Small intestine (tissue), 7 donors: ENCODE measurements around the gene ALKBH3. TPM values are rescaled to one million over a fixed set of nuclear protein-coding genes. Genes with fewer than 3 reads are reported as not detected.

Experiments
- DNase-seq, 2 donors: peaks; one replicate each; pipeline versions ENCODE4 v3.0.0 to v3.0.0-alpha.2; 2013
- FAIRE-seq: peaks from 2 replicates; lab custom pipeline; 2012; peaks lifted over from hg19 to GRCh38; lab: Jason Lieb, UNC
- H3K27ac ChIP-seq, 3 donors: one replicate each; pipeline ENCODE4 v1.5.1; 2013; ENCODE audit warnings: low read length in 2 of 3, mild to moderate bottlenecking in 2 of 3, control low read depth in 1 of 3, inconsistent platforms in 1 of 3, low read depth in 1 of 3, moderate library complexity in 1 of 3
- H3K27me3 ChIP-seq, 3 donors: one replicate each; pipeline ENCODE4 v1.6.1; 2013; ENCODE audit warnings: low read length in 3 of 3, inconsistent platforms in 1 of 3; ENCODE audit not compliant: control insufficient read depth in 3 of 3, insufficient read depth in 3 of 3
- H3K36me3 ChIP-seq, 3 donors: one replicate each; pipeline ENCODE4 v1.6.1; 2013; ENCODE audit warnings: low read length in 3 of 3, inconsistent platforms in 1 of 3, low read depth in 1 of 3, mild to moderate bottlenecking in 1 of 3, moderate library complexity in 1 of 3; ENCODE audit not compliant: control insufficient read depth in 3 of 3, insufficient read depth in 2 of 3
- H3K4me1 ChIP-seq, 3 donors: one replicate each; pipeline ENCODE4 v1.6.1; 2013; ENCODE audit warnings: low read length in 2 of 3, inconsistent platforms in 1 of 3, low read depth in 1 of 3, mild to moderate bottlenecking in 1 of 3, moderate library complexity in 1 of 3; ENCODE audit not compliant: control insufficient read depth in 3 of 3, insufficient read depth in 2 of 3
- H3K4me3 ChIP-seq, 3 donors: one replicate each; pipeline ENCODE4 v1.5.1; 2013; ENCODE audit warnings: low read length in 3 of 3, control low read depth in 1 of 3, inconsistent platforms in 1 of 3, low read depth in 1 of 3, mild to moderate bottlenecking in 1 of 3, moderate library complexity in 1 of 3
- H3K9me3 ChIP-seq, 2 donors: one replicate each; pipeline ENCODE4 v1.6.1; 2013; ENCODE audit warnings: low read depth in 1 of 2, low read length in 1 of 2; ENCODE audit not compliant: control insufficient read depth in 2 of 2, insufficient read depth in 1 of 2
- WGBS, 3 donors: extraction: QIAGEN DNeasy Blood & Tissue Kit; methylation state at CpG; one replicate each; pipeline ENCODE4 v1.1.7; 2013; 5-methylcytosine and 5-hydroxymethylcytosine counted together
- polyA plus RNA-seq, 4 donors: library from polyadenylated mRNA; stranded (reverse) in 3 of 4; unstranded in 1 of 4; fragments of 200-250 nt in 3 of 4; fragments of 120-200 nt in 1 of 4; gene quantifications; one replicate each; pipeline versions ENCODE4 v1.2.1 to v1.2.3, GENCODE V29; 2013
- donor health status: healthy with polysubstance abuse.
- donor health status: control.
- donor health status: control.
- donor health status: Bipolar disorder and iron deficiency.
- donor health status: healthy.

ALKBH3 gene
- polyA plus RNA-seq, 4 donors, result 29.7 to 40.3 (median 34.6) TPM

DNA sequence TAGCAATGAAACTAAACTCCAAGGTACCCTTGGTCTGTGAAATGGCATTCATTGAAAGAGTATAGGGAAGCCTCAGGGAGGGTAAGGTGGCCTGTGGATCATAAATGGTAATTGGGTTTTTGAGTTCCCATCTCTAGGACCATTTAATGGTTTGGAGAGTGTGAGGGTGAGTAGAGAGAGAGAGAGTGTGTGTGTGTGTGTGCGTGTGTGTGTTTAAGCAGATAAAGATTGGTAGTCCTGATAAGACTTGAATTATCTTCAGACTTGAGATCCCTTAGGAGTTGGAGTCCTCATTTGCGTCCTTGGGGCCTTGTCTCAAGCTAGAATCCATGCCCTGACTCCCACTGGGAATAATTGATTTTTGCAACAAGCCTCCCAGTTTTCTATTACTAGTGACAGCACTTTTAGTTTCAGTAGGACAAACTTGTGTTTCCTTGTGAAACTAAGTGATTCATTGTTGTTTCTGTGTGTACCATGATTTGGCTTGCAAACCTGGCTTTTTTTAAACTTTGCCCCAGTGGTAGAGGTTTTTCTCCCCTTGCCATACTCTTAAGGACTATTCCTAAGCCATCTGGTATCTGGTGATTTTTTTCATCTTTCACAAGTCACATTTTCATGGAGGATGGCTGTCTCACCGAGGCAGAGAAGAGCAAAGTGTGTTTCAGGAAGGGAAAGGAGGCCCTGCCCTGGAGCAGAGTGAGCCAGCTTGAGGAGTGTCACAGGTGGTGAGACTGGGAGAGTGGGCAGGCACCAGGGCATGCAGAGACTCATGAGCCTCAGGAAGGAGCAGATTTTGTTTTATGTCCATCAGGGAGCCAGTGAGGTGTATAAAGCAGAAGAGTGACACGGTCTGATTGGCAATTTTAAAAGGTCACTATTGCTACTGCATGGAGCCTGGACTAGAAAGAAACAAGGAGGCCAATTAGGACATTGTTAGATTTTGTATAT, 26.7 kb downstream of the ALKBH3 start:
- no peak overlapping the region for H3K27ac ChIP-seq
- no peak for FAIRE-seq
- H3K36me3 ChIP-seq, result peaks cover 0 to 16% (median 13%) of the 10 kb centered on the region in 3 donors
- no peaks in the 10 kb centered on the region for H3K27me3 ChIP-seq
- WGBS, 3 donors, result 88 to 94% (median 92%) methylated on average over 4 of the region's 4 CpGs
- H3K4me3 ChIP-seq, result no peak overlapping the region
- no peaks in the 10 kb centered on the region for H3K9me3 ChIP-seq
- H3K4me1 ChIP-seq, result no peaks in the 10 kb centered on the region
- DNase-seq, result no peak

GRCh38 chr11:43908191-43908590, 27.6 kb downstream of the ALKBH3 start:
- DNase-seq, result no peak
- 98 to 100% (median 100%) methylated on average over 2 of the region's 2 CpGs for WGBS, 3 donors
- FAIRE-seq, result no peak
- Histone ChIP-seq H3K4me1 (no peaks in the 10 kb centered on the region), H3K4me3 (no peak overlapping the region), H3K9me3 (no peaks in the 10 kb centered on the region), H3K36me3 (peaks cover 0 to 15% (median 13%) of the 10 kb centered on the region in 3 donors), H3K27me3 (no peaks in the 10 kb centered on the region), H3K27ac (no peak overlapping the region)

DNA sequence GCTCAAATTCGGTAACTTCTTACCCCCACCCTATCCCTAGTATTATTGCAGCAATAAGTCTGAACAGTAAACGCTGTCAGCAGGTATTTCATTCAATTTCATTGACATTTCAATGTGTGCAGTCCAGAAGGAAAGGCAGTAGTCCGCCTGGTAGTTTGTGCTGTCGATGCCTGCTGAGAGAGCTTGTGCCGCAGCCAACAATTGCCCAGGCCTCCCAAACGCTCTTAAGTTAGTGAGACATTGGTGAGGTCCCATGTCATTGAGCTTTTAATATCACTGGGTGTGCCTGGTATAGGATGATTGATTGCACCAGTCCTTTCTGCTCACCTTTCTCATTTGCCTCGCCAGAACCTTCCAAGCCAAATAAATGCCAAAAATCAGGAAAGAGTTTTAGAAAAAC, 28.1 kb downstream of the ALKBH3 start:
- 89 to 94% (median 91%) methylated on average over 7 of the region's 7 CpGs for WGBS, 3 donors
- DNase-seq (no peak), FAIRE-seq (no peak)
- no peaks in the 10 kb centered on the region for H3K4me1 ChIP-seq
- no peaks in the 10 kb centered on the region for H3K27me3 ChIP-seq
- H3K4me3 ChIP-seq, result no peak overlapping the region
- no peaks in the 10 kb centered on the region for H3K9me3 ChIP-seq
- no peak overlapping the region for H3K27ac ChIP-seq
- H3K36me3 ChIP-seq, result peaks cover 0 to 16% (median 13%) of the 10 kb centered on the region in 3 donors

DNA sequence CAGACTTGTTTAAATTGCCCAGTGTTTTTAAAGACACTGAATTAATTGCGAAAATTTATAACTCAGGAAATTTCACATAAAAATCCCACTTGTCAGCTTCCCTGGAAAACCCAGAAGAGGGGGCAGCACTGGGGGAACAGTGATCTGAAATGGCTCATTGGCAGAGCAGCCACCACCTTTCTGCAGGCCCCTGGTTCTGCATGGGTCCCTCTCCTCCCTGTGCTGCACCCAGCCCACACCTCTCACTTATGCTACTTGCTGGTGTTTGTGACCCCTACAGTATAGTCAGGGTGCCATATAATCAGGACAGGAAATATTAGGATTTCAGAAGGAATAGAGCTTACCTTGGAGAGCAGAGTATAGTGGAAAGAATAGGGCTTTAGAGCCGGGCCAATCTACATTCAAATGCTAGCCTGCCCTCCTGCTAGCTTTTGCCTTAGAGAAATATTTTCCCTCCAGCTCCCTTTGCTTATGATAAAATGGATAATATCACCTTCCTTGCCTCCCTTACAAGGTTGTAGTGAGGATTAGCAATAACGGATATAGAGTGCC, 33.3 kb downstream of the ALKBH3 start:
- Histone ChIP-seq H3K27ac (peak overlapping the region in 1 of 3 donors; percentile 46), H3K36me3 (peaks cover 0 to 8% (median 6%) of the 10 kb centered on the region in 3 donors), H3K27me3 (no peaks in the 10 kb centered on the region), H3K9me3 (no peaks in the 10 kb centered on the region), H3K4me3 (no peak overlapping the region), H3K4me1 (no peaks in the 10 kb centered on the region)
- no peak for FAIRE-seq
- 68 to 96% (median 89%) methylated on average over 3 of the region's 3 CpGs for WGBS, 3 donors
- DNase-seq, result no peak

DNA sequence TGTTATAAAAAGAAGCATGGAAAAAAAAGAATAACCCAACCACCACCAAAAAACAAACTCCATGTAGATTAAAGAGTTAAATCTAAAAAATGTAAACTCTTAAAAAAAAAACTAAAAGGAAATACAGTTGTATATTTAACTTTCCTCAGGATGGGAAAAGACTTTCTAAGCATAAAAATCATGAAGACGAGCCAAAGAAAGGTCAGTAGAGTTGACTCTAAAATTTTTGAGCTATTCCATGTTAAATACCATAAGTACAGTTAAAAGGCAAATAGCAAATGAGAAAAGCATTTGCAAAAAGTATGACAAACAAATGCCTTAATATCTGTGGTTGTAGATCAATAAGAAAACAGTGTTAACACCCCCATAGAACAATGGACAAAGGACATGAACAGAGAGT, 33.8 kb downstream of the ALKBH3 start:
- Histone ChIP-seq H3K27me3 (no peaks in the 10 kb centered on the region), H3K36me3 (peaks cover 0 to 8% (median 6%) of the 10 kb centered on the region in 3 donors), H3K9me3 (no peaks in the 10 kb centered on the region), H3K4me1 (no peaks in the 10 kb centered on the region), H3K4me3 (no peak overlapping the region), H3K27ac (no peak overlapping the region)
- FAIRE-seq (no peak), DNase-seq (no peak)
- 63 to 94% (median 88%) methylated on average over 1 of the region's 1 CpG for WGBS, 3 donors

DNA sequence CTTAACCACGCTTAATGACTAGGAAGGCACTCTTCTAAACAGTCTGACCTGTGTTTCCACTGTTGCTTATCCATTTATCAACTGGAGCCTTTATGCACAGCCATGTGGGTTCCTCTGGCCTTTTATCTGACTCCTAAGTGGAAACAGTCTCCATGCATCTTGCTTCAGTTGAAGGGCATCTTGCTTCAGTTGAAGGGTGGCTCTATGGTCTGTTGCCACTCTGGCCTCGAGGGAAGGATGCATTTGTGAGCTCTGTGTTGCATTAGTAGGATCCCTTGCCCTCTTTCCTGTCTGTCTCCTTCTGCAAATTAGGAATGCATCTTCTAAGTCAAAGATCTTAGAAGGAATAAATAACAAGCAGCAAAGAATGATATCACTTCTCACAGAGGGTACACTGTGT, 36.0 kb downstream of the ALKBH3 start:
- Histone ChIP-seq H3K4me3 (no peak overlapping the region), H3K27ac (peak overlapping the region in 1 of 3 donors; percentile 41)
- FAIRE-seq, result no peak

GRCh38 chr11:43917851-43918250, 37.2 kb downstream of the ALKBH3 start:
- DNase-seq (no peak), FAIRE-seq (no peak)
- Histone ChIP-seq H3K9me3 (no peaks in the 10 kb centered on the region), H3K4me1 (peaks cover 0 to 21% (median 5%) of the 10 kb centered on the region in 3 donors), H3K4me3 (no peak overlapping the region), H3K36me3 (peaks cover 5 to 20% (median 10%) of the 10 kb centered on the region in 3 donors), H3K27ac (peak overlapping the region in 2 of 3 donors; percentile 3 to 46), H3K27me3 (no peaks in the 10 kb centered on the region)
- 55 to 85% (median 66%) methylated on average over 1 of the region's 1 CpG for whole genome bisulfite sequencing, 3 donors

More for the DNA sequence above, 36.0 kb downstream of the ALKBH3 start:
- DNase-seq, result no peak
- Histone ChIP-seq H3K9me3 (no peaks in the 10 kb centered on the region), H3K27me3 (no peaks in the 10 kb centered on the region), H3K4me1 (peaks cover 0 to 10% (median 3%) of the 10 kb centered on the region in 3 donors), H3K36me3 (peaks cover 5 to 16% (median 12%) of the 10 kb centered on the region in 3 donors)
- 63 to 90% (median 70%) methylated on average over 2 of the region's 2 CpGs for WGBS, 3 donors

- peaks cover 0 to 27% (median 5%) of the 10 kb centered on the region in 3 donors for H3K4me1 ChIP-seq
- H3K9me3 ChIP-seq, result no peaks in the 10 kb centered on the region
- peaks cover 5 to 18% (median 8%) of the 10 kb centered on the region in 3 donors for H3K36me3 ChIP-seq
- DNase-seq (no peak), FAIRE-seq (no peak)
- H3K4me3 ChIP-seq, result no peak overlapping the region
- H3K27ac ChIP-seq, result peak overlapping the region in 1 of 3 donors; percentile 88
- no peaks in the 10 kb centered on the region for H3K27me3 ChIP-seq
Observed at GRCh38 chr11:43918662-43919061, 38.0 kb downstream of the ALKBH3 start.
